BE2C (cell line): ENCODE measurements around the gene ZBTB11.

Experiments used
- DNase-seq: peaks from one replicate; pipeline ENCODE4 v3.0.0-alpha.2; 2020
- H3K27me3 ChIP-seq: fragments of 250-450 bp; sonication (Bioruptor Pico); 2 replicates; pipeline ENCODE4 v1.5.1; 2020; ENCODE audit warnings: mild to moderate bottlenecking
- H3K36me3 ChIP-seq: fragments of 250-450 bp; sonication (Bioruptor Pico); 2 replicates; pipeline ENCODE4 v1.5.1; 2020; ENCODE audit warnings: mild to moderate bottlenecking
- H3K4me1 ChIP-seq: fragments of 250-450 bp; sonication (Bioruptor Pico); 2 replicates; pipeline ENCODE4 v1.5.1; 2020
- H3K4me3 ChIP-seq: 2 replicates; pipeline ENCODE4 v1.5.1; 2011; ENCODE audit warnings: low read depth, low read length
- H3K9me3 ChIP-seq: fragments of 250-450 bp; sonication (Bioruptor Pico); 2 replicates; pipeline ENCODE4 v1.5.1; 2020
- CTCF ChIP-seq: IDR thresholded peaks from 2 replicates; pipeline ENCODE4 v1.5.1; 2012; ENCODE audit warnings: mild to moderate bottlenecking, low read depth, low read length

Gene ZBTB11

GRCh38 chr3:101667844-101668243 is 9.1 kb downstream of the ZBTB11 start:
- Histone ChIP-seq H3K36me3 (peaks cover 59% of the 10 kb centered on the region), H3K4me1 (no peaks in the 10 kb centered on the region), H3K27me3 (no peaks in the 10 kb centered on the region), H3K4me3 (no peak overlapping the region), H3K9me3 (no peaks in the 10 kb centered on the region)
- no peak for DNase-seq
- no peak for TF ChIP-seq CTCF

- no peak for DNase-seq
- no peaks in the 10 kb centered on the region for H3K27me3 ChIP-seq
- H3K36me3 ChIP-seq = peaks cover 60% of the 10 kb centered on the region
Observed at GRCh38 chr3:101667331-101667730, 9.6 kb downstream of the ZBTB11 start.

GRCh38 chr3:101665851-101666250 is 11.1 kb downstream of the ZBTB11 start:
- Histone ChIP-seq H3K4me3 (no peak overlapping the region), H3K4me1 (no peaks in the 10 kb centered on the region), H3K36me3 (peaks cover 60% of the 10 kb centered on the region), H3K9me3 (no peaks in the 10 kb centered on the region), H3K27me3 (no peaks in the 10 kb centered on the region)
- no peak for DNase-seq
- no peak for TF ChIP-seq CTCF

More at GRCh38 chr3:101667331-101667730, 9.6 kb downstream of the ZBTB11 start:
- no peaks in the 10 kb centered on the region for H3K9me3 ChIP-seq
- H3K4me1 ChIP-seq = no peaks in the 10 kb centered on the region
- no peak overlapping the region for H3K4me3 ChIP-seq
- TF ChIP-seq CTCF = no peak

GRCh38 chr3:101665357-101665756 is 11.6 kb downstream of the ZBTB11 start:
- no peak for DNase-seq
- Histone ChIP-seq H3K36me3 (peaks cover 62% of the 10 kb centered on the region), H3K4me1 (no peaks in the 10 kb centered on the region), H3K27me3 (no peaks in the 10 kb centered on the region), H3K4me3 (no peak overlapping the region), H3K9me3 (no peaks in the 10 kb centered on the region)
- no peak for TF ChIP-seq CTCF

GRCh38 chr3:101660714-101661113 is 16.2 kb downstream of the ZBTB11 start:
- H3K27me3 ChIP-seq = no peaks in the 10 kb centered on the region
- no peak for TF ChIP-seq CTCF
- no peak for DNase-seq
- H3K36me3 ChIP-seq = peaks cover 72% of the 10 kb centered on the region
- no peaks in the 10 kb centered on the region for H3K4me1 ChIP-seq
- H3K9me3 ChIP-seq = no peaks in the 10 kb centered on the region
- no peak overlapping the region for H3K4me3 ChIP-seq

- no peak for DNase-seq
- TF ChIP-seq CTCF = no peak
- no peak overlapping the region for H3K4me3 ChIP-seq
- no peaks in the 10 kb centered on the region for H3K27me3 ChIP-seq
- H3K4me1 ChIP-seq = no peaks in the 10 kb centered on the region
- H3K36me3 ChIP-seq = peaks cover 71% of the 10 kb centered on the region
- H3K9me3 ChIP-seq = no peaks in the 10 kb centered on the region
Observed at GRCh38 chr3:101656651-101657050, 20.3 kb downstream of the ZBTB11 start.
